Inferior parietal cortex (tissue), 1 donor: Measurements from ENCODE around the gene RIMS4.
A peak's percentile ranks its signal among the peaks of the same experiment; 100 is the strongest.
"Not testable (repeated sequence)": the region's sequence is repeated elsewhere in the genome, so short reads cannot be mapped to it uniquely, and the experiment has no call there.

Experiments
- DNase-seq: peaks from one replicate; pipeline ENCODE4 v3.0.0-alpha.2; 2016; ENCODE audit errors: extremely low spot score

The RIMS4 gene

GRCh38 chr20:44830995-44831394 lies 20.6 kb upstream of the RIMS4 start:
- no peak for DNase-seq

DNA sequence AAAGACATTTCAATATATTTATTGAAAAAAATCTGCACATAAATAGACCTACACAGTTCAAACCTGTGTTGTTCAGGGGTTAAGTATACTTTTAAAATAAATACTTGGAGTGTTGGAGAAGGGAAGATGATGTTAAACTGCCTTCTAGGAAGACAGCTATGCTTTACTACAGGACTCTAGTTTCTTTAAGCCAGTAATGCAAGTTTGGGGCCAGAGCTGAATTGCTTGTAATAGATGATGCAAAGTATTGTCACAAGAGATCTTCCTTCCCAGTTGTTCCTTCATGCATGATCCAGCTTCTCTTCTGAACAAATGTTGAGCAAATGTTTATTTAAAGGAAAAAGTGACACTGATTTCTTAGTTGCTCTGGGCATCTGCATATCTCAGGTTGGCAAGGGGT lies 20.2 kb upstream of the RIMS4 start:
- no peak for DNase-seq

GRCh38 chr20:44829688-44830087 lies 19.3 kb upstream of the RIMS4 start:
- DNase-seq, result no peak

DNA sequence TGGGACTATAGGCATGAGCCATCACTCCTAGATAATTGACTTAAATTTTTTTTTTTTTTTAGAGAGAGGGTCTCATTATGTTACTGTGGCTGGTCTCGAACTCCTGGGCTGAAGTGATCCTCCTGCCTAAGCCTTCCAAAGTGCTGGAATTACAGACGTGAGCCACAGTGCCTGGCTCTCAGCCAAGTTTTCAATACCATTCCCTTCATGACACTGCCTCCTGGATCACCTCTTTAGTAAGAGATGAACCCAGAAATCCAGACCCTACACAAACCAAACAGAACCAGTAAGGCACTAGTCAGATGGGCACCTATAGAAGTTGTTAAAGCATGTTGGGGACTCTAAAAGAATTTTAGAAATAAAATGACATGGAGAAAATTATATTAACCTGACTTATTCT lies 18.3 kb upstream of the RIMS4 start:
- no peak for DNase-seq

- DNase-seq, result no peak
Observed at GRCh38 chr20:44827401-44827800, 17.1 kb upstream of the RIMS4 start.

DNA sequence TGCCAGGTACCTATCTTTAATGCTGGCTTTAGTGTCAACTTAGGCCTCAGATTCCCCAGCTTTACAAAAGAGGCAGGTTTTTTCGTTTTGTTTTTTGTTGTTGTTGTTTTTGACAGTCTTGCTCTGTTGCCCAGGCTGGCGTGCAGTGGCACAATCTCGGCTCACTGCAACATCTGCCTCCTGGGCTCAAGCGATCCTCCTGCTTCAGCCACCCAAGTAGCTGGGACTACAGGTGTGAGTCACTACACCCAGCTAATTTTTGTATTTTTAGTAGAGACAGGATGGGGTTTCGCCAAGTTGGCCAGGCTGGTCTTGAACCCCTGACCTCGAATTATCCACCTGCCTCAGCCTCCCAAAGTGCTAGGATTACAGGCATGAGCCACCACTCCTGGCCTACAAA lies 11.2 kb upstream of the RIMS4 start:
- DNase-seq, result not testable (repeated sequence)

DNA sequence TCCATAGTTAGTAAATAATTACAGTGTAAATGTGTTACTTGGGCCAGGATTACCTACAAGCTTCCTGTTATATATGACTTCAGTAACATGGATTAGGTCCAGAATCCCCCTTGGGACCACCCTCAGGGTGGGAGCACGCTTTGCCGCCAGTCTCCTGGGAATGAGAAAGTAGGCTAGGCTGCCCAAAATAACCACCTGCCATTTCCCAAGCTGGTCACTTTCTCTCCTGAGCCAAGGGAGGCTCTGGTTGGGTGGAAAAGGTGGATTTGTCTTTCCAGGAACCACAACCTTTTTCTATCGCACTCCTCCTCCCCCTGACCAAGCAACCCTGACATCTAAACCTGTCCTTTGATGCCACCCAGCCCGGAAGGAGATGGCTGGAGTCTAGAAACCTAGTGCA lies 9.6 kb upstream of the RIMS4 start:
- DNase-seq, result no peak

DNA sequence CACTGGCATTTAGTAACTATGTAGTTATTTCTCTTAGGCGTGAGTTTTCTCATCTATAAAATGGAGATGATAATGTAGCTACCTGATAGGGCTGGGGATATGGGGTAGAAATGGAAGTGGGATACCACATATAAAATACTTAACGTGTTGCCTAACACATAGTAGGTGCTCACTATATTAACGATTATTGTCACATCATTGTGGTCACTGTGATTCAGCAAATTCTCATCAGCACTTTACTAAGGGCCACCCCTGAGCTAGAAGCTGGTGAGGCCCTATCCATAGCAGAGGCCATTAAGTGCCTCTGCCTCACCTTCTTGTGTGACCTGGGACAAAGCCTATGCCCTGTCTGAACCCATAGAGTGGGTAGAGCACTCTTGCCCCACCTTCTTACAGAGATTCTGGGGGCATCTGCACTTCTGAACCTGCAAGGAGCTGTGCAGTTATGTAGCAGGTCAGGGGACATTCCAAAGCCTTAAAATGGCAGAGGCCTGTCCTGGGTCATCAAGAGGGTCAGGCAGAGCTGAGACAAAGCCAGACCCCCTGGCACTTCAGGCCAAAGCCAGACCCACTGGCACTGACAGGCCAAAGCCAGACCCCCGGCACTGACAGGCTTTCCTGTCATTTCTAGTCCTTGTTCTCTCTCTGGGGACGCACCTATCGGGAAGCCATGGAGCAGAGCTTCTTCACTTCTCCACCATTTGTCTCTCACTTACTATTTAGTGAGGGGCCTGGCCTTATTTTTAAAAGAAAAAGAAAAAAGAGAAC lies 7.0 kb upstream of the RIMS4 start:
- no peak for DNase-seq

- no peak for DNase-seq
Observed at GRCh38 chr20:44814937-44815336, 4.6 kb upstream of the RIMS4 start.

DNA sequence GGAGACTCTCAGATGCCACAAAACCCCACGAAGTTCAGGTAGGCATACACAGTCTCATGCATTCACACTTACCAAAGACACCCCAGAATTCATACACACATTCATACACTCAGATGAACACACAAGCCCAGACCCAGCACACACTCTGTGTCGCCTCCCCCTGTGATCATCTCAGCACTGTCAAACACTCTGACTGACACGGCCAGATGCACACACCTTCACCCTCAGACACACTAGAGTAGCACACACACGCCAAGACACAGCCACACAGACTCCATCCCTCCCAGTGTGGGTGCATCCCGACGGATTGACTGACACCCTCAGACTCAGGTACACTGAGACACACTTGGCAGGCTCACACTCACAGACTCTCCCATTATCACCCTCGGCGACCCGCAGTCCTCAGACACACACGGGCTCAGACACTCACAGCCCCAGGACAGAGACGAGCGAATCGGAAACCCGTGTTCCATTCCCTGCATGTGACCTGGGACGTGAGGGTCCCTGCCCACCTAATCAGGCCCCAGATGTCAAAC lies 872 bp upstream of the RIMS4 start:
- no peak for DNase-seq

DNA sequence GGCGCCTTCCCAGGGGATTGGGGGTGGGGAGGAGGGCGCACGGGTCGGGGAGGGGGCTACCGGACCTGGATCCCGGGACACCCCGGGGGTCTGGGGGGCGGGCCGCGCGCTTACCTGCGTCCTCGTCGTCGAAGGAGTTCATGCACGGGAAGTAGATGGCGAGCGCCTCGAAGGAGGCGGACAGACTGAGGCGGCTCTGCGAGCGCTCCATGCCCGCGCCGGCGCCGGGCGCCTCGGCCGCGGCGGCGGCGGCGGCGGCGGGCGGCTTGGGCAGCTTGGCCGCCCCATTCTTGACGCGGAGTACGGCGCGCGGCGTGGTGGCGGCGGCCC lies 320 bp downstream of the RIMS4 start:
- DNase-seq, result no peak

DNA sequence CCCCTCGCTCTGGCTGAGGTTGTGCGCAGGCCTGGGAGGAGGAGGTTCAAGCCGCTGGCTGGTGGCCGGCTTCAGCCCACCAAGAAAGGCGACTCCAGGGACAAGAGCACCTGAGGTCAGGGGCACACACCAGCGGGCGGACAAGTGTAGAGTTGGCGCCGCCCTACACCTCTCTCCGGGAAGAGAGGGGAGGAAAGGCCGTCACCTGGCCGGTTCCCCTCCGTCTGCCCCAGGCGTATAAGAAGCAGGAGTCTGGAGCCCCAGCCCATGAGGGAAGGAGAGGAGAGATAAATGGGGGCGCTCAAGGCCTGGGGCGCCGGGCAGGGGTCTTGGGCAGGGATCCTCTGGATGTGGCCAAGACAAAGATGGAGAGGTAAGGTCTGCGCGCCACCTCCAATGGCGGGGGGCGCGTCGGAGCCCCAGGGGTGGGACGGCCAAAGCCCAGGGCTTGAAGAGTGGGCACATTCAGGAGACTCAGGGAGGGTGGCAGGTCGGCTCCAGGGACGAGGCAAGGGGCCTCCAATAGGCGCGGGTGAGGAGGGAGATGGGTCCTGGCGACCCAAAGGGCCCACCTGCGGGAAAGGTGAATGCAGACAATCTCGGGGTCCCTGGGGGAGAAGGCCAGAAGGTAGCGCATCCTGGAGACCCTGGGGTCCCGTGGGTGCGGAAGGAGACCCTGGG lies 826 bp downstream of the RIMS4 start:
- DNase-seq, result no peak

DNA sequence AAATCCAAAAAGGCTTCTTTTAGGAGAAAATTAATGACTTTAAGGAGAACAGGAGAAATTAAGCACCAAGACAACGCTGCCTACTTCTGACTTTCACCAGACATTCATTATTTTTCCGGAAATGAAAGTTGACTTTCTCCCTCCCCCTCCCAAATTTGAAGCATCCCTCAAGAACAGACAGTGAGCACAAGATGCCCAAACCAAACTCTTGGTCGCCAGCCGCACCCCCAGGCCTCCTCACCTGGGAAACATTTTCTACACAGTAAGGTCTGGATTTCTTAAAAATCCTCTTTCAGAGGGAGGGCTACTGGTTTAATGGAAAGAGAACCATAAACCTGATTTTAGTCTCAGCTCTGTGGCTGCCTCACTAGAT lies 2.7 kb downstream of the RIMS4 start:
- DNase-seq, result no peak

DNA sequence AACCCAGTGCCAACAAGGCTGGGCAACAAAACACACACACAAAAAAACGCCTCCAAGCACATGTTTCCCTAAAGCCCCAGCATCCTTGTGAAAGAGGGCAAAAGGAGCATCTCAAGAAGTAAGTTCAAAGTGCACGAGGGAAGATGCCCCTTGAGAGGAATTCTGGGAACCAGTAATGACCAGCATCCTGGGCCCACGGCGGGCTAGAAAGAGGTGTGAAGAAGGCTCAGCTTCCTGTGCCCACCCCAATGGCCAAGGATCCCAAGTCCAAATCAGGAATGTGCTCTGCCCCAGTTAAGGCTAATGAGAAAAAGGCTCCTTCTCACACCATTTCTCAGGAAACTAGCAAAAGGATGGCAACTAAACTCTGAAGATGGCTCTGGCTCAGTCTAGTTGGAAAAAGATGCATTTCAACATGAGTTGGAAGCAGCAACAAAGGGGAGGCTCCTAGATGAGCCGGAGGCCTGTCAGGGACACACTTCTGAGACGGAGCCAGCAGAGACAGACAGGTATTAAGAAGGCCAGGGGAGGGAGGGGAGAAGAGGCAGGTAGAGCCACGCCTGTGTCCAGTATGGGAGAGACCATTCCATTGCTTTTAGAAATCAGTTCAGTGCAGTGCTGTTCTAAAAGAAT lies 3.2 kb downstream of the RIMS4 start:
- DNase-seq, result no peak

DNA sequence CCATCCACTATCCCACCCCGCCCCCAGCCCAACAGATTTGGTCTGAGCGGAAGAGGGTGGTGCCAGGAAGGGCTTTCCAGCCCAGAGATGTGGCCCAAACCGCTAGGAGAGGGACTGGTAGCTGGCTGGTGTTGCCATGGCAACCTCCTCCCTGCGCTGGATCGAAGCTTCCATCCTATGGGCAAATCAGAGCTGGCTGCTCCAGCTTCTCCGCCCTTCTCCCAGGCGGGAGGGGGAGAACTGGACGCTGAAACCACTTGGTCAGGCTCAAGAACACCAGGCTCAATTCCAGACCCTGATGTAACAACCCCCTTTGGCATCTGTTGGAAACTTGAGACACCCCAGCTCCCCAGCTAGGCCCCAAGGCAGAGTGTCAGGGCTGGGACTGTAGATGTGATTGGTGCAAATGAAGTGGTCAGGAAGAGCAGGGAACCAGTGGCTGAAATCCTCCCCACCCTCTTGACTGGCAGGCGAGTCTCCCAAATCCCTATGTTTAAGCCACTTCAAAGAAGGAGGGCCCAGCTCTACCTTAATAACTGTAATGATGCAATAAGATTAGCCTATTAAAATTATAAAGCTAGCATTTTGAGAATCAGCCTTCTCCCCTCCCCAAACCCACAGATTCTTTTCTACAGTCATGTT lies 4.2 kb downstream of the RIMS4 start:
- peak; percentile 53 for DNase-seq

DNA sequence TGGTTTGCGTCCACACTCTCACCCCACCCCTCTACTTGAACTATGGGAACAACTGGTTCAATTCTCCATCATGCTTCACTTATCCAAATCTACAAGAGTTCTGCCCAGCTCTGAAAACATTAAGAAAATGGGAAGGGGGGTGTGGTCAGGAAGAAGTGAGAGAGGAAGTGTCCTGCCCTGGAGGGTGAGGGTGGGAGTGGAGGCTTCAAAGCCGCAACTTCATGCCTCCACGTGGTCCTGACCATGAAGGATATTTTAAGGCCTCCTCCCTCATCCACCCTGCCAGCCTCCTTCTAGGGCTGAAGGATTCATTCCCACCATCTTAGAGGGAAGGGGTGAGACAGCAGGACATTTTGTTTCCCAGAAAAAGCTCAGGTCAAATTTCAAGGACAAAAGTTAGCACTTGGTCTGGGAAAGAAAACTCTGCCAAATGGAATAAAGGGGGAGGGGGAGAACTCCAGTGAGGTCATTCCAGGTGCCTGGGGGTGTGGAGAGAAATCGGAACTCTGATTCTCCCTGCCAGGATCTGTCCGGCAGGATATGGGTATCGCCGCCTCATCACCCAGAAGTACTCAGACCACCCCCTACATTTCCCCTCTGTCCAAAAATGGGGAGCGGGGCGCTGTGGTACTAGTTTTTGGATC lies 4.9 kb downstream of the RIMS4 start:
- no peak for DNase-seq

DNA sequence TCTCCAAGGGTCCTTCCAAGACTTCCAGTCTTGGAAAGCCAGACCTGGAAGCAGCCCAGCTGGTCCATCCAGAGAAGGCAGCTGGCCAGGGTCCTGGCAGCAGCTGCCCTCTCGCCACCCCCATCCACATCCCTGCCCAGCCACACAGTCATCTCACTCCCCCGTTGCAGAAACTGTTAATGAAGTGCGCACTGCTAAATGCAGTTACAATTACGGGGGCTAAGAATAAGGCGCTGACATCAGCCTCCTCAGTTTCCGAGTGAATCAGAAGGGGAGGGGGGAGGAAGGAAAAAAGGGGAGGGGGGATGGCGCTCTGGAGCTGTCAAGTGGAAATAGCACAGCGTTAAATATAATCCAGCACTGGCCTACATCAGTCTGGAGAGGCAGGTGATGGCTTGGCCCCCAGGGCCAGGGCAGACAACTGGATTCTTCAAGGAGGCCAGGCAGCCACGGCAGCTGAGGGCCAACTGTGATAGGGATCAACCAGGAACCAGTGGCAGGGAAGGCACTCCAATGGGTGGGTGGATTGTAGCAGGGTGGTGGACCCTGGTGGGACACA lies 6.9 kb downstream of the RIMS4 start:
- no peak for DNase-seq

- DNase-seq, result no peak
Observed at GRCh38 chr20:44802702-44803101, 7.6 kb downstream of the RIMS4 start.

GRCh38 chr20:44800391-44801046 lies 9.8 kb downstream of the RIMS4 start:
- DNase-seq, result no peak

DNA sequence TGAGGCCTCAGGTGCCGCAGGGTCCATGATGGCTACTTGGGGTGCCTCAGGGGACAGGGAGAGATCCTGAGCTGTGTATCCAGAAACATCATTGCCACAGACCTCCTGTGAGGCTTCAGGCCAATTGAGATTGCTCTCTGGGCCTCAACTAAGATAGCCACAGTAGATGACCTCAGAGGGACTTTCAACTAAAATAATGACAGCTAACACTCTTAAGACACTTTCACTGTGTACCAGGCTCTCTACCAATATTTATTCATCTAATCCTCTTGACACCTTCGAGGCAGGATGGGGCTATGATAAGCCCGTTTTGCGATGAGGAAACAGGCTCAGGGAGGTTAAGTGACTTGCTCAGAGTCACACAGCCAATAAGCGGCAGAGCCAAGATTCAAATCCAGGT lies 10.7 kb downstream of the RIMS4 start:
- no peak for DNase-seq

DNA sequence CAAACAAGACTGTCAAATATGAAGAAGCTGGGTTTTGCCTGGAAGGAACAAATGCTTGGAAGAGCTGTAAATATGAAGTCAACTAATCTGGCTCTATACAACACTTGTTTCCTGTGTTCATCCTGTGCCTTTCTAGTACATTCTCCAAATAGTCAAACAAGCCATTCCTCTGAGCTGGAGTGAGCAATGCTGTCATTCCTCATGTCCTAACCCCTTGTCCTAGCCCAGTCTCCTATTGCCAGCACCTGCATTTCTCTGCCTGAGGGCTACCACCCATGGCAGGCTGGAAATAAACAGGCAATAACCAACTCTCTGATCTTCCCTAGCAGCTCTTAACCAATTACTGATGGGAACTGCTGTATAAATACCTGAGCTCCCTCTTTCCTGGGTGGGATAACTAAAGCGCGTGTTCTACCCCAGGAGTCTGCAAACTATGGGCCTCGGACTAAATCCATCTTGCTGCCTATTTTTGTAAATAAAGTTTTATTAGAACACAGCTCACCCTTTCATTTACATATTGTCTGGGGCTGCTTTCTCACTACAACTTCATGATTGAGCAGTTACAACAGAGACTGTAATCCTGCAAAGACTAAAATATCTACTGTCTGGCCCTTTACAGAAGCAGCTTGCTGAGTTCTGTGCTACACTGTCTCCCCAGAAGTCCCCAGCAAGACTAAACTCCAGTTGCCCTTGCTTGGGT lies 13.4 kb downstream of the RIMS4 start:
- no peak for DNase-seq
